Activated CD8-positive, alpha-beta T cell treated with anti-CD3 and anti-CD28 coated beads for 36 hours (primary cell): ENCODE data around the gene FBN3. TPM values are rescaled to one million over a fixed set of nuclear protein-coding genes. Genes with fewer than 3 reads are reported as not detected.

Experiments used
- ATAC-seq: fragments of 200-7000 bp; cut with Tn5 transposase; one replicate; pipeline ENCODE4 v1.10.0; 2021; ENCODE audit warnings: mild to moderate bottlenecking, moderate library complexity
- CTCF ChIA-PET: fragments of 350-600 bp; sonication (Branson Sonifier 250); formaldehyde crosslinking; loops from one replicate; lab custom pipeline; 2021; ENCODE audit warnings: antibody characterized with exemption; lab: Charles Lee
- POLR2A ChIA-PET: fragments of 350-600 bp; sonication (Branson Sonifier 250); formaldehyde crosslinking; loops from one replicate; lab custom pipeline; 2021; ENCODE audit warnings: antibody characterized with exemption; lab: Charles Lee
- DNase-seq: peaks from one replicate; pipeline ENCODE4 v3.0.0-alpha.2; 2020
- H3K27ac Mint-ChIP-seq: one replicate; pipeline ENCODE4 v1.8.0; 2021; ENCODE audit warnings: mild to moderate bottlenecking, mixed read lengths
- H3K27me3 Mint-ChIP-seq: one replicate; pipeline ENCODE4 v1.8.0; 2021; ENCODE audit warnings: mixed read lengths
- H3K36me3 Mint-ChIP-seq: one replicate; pipeline ENCODE4 v1.8.0; 2021; ENCODE audit warnings: low read depth, mixed read lengths
- H3K4me1 Mint-ChIP-seq: one replicate; pipeline ENCODE4 v1.8.0; 2021; ENCODE audit warnings: low read depth, mixed read lengths
- H3K4me3 Mint-ChIP-seq: one replicate; pipeline ENCODE4 v1.8.0; 2021; ENCODE audit warnings: mild to moderate bottlenecking, moderate library complexity, mixed read lengths
- H3K9me3 Mint-ChIP-seq: one replicate; pipeline ENCODE4 v1.8.0; 2021; ENCODE audit warnings: mixed read lengths
- intact Hi-C: fragments of 100-400 bp; cut with micrococcal nuclease; formaldehyde crosslinking; loops from one replicate; pipeline ENCODE4 v1.10.0; 2022
- total RNA-seq, 2 experiments: library from RNA; stranded (reverse); gene quantifications; one replicate each; pipeline ENCODE4 v1.2.3, GENCODE V29; 2021
- TF ChIP-seq, protein P1 (sequence below): fragments of 200-600 bp; IDR thresholded peaks from one replicate; pipeline ENCODE4 v1.8.0; 2022; ENCODE audit warnings: antibody characterized with exemption, mild to moderate bottlenecking

FBN3 gene
- total RNA-seq, 2 experiments from 2014 or later = 0.02 TPM; not detected in 1

GRCh38 chr19:8096071-8096470 lies 53.3 kb downstream of the FBN3 start:
- Mint-ChIP-seq H3K36me3 (peaks cover 3% of the 10 kb centered on the region), H3K4me1 (no peaks in the 10 kb centered on the region), H3K9me3 (peaks cover 25% of the 10 kb centered on the region), H3K27me3 (peaks cover 2% of the 10 kb centered on the region), H3K4me3 (no peak overlapping the region), H3K27ac (no peak overlapping the region)
- ATAC-seq = no peak
- ChIA-PET POLR2A (no interaction called here), CTCF (no interaction called here)
- intact Hi-C loops = no loop called here
- DNase-seq = no peak
- TF ChIP-seq, protein P1, sequence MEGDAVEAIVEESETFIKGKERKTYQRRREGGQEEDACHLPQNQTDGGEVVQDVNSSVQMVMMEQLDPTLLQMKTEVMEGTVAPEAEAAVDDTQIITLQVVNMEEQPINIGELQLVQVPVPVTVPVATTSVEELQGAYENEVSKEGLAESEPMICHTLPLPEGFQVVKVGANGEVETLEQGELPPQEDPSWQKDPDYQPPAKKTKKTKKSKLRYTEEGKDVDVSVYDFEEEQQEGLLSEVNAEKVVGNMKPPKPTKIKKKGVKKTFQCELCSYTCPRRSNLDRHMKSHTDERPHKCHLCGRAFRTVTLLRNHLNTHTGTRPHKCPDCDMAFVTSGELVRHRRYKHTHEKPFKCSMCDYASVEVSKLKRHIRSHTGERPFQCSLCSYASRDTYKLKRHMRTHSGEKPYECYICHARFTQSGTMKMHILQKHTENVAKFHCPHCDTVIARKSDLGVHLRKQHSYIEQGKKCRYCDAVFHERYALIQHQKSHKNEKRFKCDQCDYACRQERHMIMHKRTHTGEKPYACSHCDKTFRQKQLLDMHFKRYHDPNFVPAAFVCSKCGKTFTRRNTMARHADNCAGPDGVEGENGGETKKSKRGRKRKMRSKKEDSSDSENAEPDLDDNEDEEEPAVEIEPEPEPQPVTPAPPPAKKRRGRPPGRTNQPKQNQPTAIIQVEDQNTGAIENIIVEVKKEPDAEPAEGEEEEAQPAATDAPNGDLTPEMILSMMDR = peak; percentile 24

- DNase-seq (no peak), ATAC-seq (no peak)
- ChIA-PET POLR2A (no interaction called here), CTCF (interaction anchor here (1.9 kb wide), 1 partner anchor 94 kb away, joined by 5 read pairs; no protein-coding TSS in a partner anchor)
- H3K4me1 Mint-ChIP-seq = no peaks in the 10 kb centered on the region
- TF ChIP-seq, protein P1 = no peak
- peaks cover 3% of the 10 kb centered on the region for H3K36me3 Mint-ChIP-seq
- peaks cover 2% of the 10 kb centered on the region for H3K27me3 Mint-ChIP-seq
- H3K27ac Mint-ChIP-seq = no peak overlapping the region
- intact Hi-C loops = no loop called here
- H3K4me3 Mint-ChIP-seq = no peak overlapping the region
- peaks cover 25% of the 10 kb centered on the region for H3K9me3 Mint-ChIP-seq
Observed at GRCh38 chr19:8095354-8095886, 54.0 kb downstream of the FBN3 start.

DNA sequence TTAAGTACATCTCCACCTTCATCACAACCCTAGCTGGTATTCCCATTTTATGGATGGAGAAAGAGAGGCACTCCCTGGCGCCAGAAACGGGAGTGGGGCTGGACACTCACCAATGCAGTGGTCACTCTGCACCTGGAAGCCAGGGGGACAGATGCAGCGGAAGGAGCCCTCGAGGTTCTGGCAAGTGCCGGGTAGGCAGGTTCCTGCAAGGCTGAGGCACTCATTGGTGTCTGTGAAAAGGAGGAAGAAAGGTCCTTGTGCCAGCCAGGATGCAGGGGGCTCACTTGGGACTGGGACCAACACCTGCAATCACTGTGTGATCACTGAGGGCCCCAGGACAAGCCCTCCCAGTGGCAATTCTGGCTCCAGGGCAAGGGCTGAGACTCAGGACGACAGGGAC lies 55.1 kb downstream of the FBN3 start:
- no peak for ATAC-seq
- Mint-ChIP-seq H3K4me1 (no peaks in the 10 kb centered on the region), H3K4me3 (no peak overlapping the region), H3K27me3 (peaks cover 2% of the 10 kb centered on the region), H3K36me3 (peaks cover 3% of the 10 kb centered on the region), H3K9me3 (peaks cover 27% of the 10 kb centered on the region), H3K27ac (no peak overlapping the region)
- DNase-seq = no peak
- POLR2A ChIA-PET = no interaction called here
- intact Hi-C loops = no loop called here
- CTCF ChIA-PET = interaction anchor here (1.9 kb wide), 1 partner anchor 93 kb away, joined by 5 read pairs; no protein-coding TSS in a partner anchor
- TF ChIP-seq, protein P1 = no peak

DNA sequence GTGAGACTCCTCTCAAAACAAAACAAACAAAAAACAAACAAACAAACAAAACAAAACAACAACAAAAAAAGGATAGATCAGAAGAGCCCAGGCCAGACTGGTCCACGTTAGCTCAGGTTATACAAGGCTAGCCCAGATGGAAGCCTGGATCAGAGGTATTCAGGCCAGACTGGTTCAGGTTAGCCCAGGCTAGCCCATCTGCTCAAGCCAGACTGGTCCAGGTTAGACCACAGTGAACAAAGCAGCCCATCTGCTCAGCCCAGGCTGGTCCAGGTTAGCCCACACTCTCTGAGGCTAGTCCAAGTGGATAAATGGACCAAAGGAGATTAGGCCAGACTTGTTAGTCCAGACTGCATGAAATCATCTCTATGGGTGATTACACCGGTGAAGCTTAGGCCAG lies 55.7 kb downstream of the FBN3 start:
- TF ChIP-seq, protein P1 = no peak
- no peak overlapping the region for H3K27ac Mint-ChIP-seq
- H3K27me3 Mint-ChIP-seq = peaks cover 2% of the 10 kb centered on the region
- H3K4me3 Mint-ChIP-seq = no peak overlapping the region
- H3K4me1 Mint-ChIP-seq = no peaks in the 10 kb centered on the region
- H3K36me3 Mint-ChIP-seq = peaks cover 3% of the 10 kb centered on the region
- ATAC-seq (no peak), DNase-seq (no peak)
- intact Hi-C loops = no loop called here
- ChIA-PET CTCF (interaction anchor here (1.9 kb wide), 1 partner anchor 92 kb away, joined by 5 read pairs; no protein-coding TSS in a partner anchor), POLR2A (interaction anchor here (1.1 kb wide), 1 partner anchor 129 kb away, joined by 3 read pairs; no protein-coding TSS in a partner anchor)
- peaks cover 27% of the 10 kb centered on the region for H3K9me3 Mint-ChIP-seq

DNA sequence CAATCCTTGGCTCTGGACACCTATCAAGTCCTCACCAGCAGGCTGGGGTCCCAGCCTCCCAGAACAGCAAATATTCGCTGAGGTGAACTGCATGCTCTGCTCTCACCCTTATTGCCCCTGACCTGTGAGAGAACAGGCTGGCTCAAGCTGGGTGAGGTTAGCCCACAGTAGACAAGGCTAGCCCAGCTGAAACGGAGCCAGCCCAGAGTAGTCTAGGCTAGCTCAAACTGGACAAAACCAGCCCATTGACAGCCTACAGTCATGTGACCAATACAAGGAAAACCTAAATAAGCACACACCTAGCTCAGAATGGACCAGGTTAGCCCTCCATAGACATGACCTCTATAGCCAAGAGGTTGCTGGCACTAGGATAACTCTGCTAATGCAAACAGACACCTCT lies 58.4 kb downstream of the FBN3 start:
- no peaks in the 10 kb centered on the region for H3K27me3 Mint-ChIP-seq
- H3K4me3 Mint-ChIP-seq = no peak overlapping the region
- no peaks in the 10 kb centered on the region for H3K4me1 Mint-ChIP-seq
- ChIA-PET CTCF (interaction anchor here (1.3 kb wide), 1 partner anchor 146 kb away, joined by 5 read pairs; no protein-coding TSS in a partner anchor), POLR2A (no interaction called here)
- ATAC-seq = no peak
- H3K36me3 Mint-ChIP-seq = no peaks in the 10 kb centered on the region
- H3K9me3 Mint-ChIP-seq = peaks cover 19% of the 10 kb centered on the region
- intact Hi-C loops = no loop called here
- no peak overlapping the region for H3K27ac Mint-ChIP-seq
- TF ChIP-seq, protein P1 = no peak
- DNase-seq = no peak
